HepG2 (cell line): ENCODE data around the gene CEP162. TPM values are rescaled to one million over a fixed set of nuclear protein-coding genes. Genes with fewer than 3 reads are reported as not detected.

Source experiments
- ATF4 ChIP-seq, 2 experiments: fragments of 450-650 bp in 1 of 2; sonication (generic) in 1 of 2; formaldehyde crosslinking; IDR thresholded peaks; 2 replicates each; pipeline versions ENCODE4 v1.5.0 to v1.8.0; 2020 to 2022; ENCODE audit warnings: mild to moderate bottlenecking in 1 of 2, missing genetic modification reagents in 1 of 2
- EEA1 ChIP-seq: sonication (generic); formaldehyde crosslinking; IDR thresholded peaks from 2 replicates; pipeline ENCODE4 v1.5.1; 2020; ENCODE audit warnings: mild to moderate bottlenecking, missing genetic modification reagents, borderline replicate concordance
- HIVEP1 ChIP-seq: sonication (generic); formaldehyde crosslinking; IDR thresholded peaks from 2 replicates; pipeline ENCODE4 v1.4.0; 2020; ENCODE audit warnings: mild to moderate bottlenecking, missing genetic modification reagents
- MAF1 ChIP-seq: sonication (generic); formaldehyde crosslinking; IDR thresholded peaks from 2 replicates; pipeline ENCODE4 v1.5.0; 2020; ENCODE audit warnings: missing genetic modification reagents, borderline replicate concordance
- MAFK ChIP-seq, 2 experiments: IDR thresholded peaks in 1 of 2; conservative IDR thresholded peaks in 1 of 2; 2 replicates each; pipeline ENCODE4 v1.6.1; 2011; ENCODE audit warnings: improper control_type of control experiment in 2 of 2, low read length in 2 of 2
- MED13 ChIP-seq: sonication (generic); formaldehyde crosslinking; IDR thresholded peaks from 2 replicates; pipeline ENCODE4 v1.5.0; 2020; ENCODE audit warnings: missing genetic modification reagents
- NCOA2 ChIP-seq: sonication (generic); formaldehyde crosslinking; IDR thresholded peaks from 2 replicates; pipeline ENCODE4 v1.8.0; 2022; ENCODE audit warnings: inconsistent platforms
- NCOA5 ChIP-seq: sonication (generic); formaldehyde crosslinking; IDR thresholded peaks from 2 replicates; pipeline ENCODE4 v1.4.0; 2020; ENCODE audit warnings: missing genetic modification reagents
- RBM22 ChIP-seq: fragments of 200-400 bp; formaldehyde crosslinking; optimal IDR thresholded peaks from 2 replicates; pipeline ENCODE3; 2017; ENCODE audit warnings: mild to moderate bottlenecking, low read length, moderate library complexity
- SMARCE1 ChIP-seq: fragments of 450-650 bp; IDR thresholded peaks from 2 replicates; pipeline ENCODE4 v1.6.1; 2017; ENCODE audit warnings: borderline replicate concordance
- ZKSCAN1 ChIP-seq: fragments of 150-350 bp; IDR thresholded peaks from 2 replicates; pipeline ENCODE4 v1.6.1; 2014; ENCODE audit warnings: low read length
- ZNF224 ChIP-seq: sonication (generic); formaldehyde crosslinking; IDR thresholded peaks from 2 replicates; pipeline ENCODE4 v1.5.0; 2020; ENCODE audit warnings: mild to moderate bottlenecking, missing genetic modification reagents
- ZNF333 ChIP-seq: sonication (generic); formaldehyde crosslinking; IDR thresholded peaks from 2 replicates; pipeline ENCODE4 v1.4.0; 2020; ENCODE audit warnings: mild to moderate bottlenecking, missing genetic modification reagents, borderline replicate concordance
- ZNF563 ChIP-seq: sonication (generic); formaldehyde crosslinking; IDR thresholded peaks from 2 replicates; pipeline ENCODE4 v1.8.0; 2022; ENCODE audit warnings: mild to moderate bottlenecking, moderate library complexity, missing genetic modification reagents
- polyA plus RNA-seq, 8 experiments: library from polyadenylated mRNA; depleted of rRNA in 3 of 8; stranded (reverse) in 7 of 8; unstranded in 1 of 8; fragments of >200 nt; fragmentation: Illumina TruSeq in 4 of 8; extraction: Trizol in 4 of 8; gene quantifications; 2 replicates each; pipeline versions ENCODE4 v1.2.1 to v1.2.3, GENCODE V29; 2011 to 2016; ENCODE audit warnings: low read depth in 4 of 8, missing spikeins in 1 of 8, mixed read lengths in 1 of 8; ENCODE audit not compliant: insufficient read depth in 1 of 8
- total RNA-seq, 5 experiments: library from RNA; depleted of rRNA; stranded (reverse); fragments of >200 nt; fragmentation: Illumina TruSeq; extraction: Trizol; gene quantifications; 2 replicates each; pipeline ENCODE4 v1.2.3, GENCODE V29; 2016; ENCODE audit warnings: low read depth in 1 of 5
- TF ChIP-seq, protein P1 (sequence below): sonication (generic); formaldehyde crosslinking; IDR thresholded peaks from 2 replicates; pipeline ENCODE4 v1.5.0; 2020; ENCODE audit warnings: mild to moderate bottlenecking, missing genetic modification reagents, borderline replicate concordance
- TF ChIP-seq, protein P2 (sequence below): sonication (generic); formaldehyde crosslinking; IDR thresholded peaks from 2 replicates; pipeline ENCODE4 v1.4.0; 2020; ENCODE audit warnings: missing genetic modification reagents, borderline replicate concordance
- TF ChIP-seq, protein P3 (sequence below): sonication (generic); formaldehyde crosslinking; IDR thresholded peaks from 2 replicates; pipeline ENCODE4 v1.8.0; 2022; ENCODE audit warnings: mild to moderate bottlenecking, missing genetic modification reagents, moderate library complexity

Gene CEP162
- total and polyA plus RNA-seq, 2 of the 13 experiments (the other 11 are each of a cell fraction or from before 2014, with no cell fraction given), result 0.50 to 7.9 TPM

- TF ChIP-seq, protein P1, sequence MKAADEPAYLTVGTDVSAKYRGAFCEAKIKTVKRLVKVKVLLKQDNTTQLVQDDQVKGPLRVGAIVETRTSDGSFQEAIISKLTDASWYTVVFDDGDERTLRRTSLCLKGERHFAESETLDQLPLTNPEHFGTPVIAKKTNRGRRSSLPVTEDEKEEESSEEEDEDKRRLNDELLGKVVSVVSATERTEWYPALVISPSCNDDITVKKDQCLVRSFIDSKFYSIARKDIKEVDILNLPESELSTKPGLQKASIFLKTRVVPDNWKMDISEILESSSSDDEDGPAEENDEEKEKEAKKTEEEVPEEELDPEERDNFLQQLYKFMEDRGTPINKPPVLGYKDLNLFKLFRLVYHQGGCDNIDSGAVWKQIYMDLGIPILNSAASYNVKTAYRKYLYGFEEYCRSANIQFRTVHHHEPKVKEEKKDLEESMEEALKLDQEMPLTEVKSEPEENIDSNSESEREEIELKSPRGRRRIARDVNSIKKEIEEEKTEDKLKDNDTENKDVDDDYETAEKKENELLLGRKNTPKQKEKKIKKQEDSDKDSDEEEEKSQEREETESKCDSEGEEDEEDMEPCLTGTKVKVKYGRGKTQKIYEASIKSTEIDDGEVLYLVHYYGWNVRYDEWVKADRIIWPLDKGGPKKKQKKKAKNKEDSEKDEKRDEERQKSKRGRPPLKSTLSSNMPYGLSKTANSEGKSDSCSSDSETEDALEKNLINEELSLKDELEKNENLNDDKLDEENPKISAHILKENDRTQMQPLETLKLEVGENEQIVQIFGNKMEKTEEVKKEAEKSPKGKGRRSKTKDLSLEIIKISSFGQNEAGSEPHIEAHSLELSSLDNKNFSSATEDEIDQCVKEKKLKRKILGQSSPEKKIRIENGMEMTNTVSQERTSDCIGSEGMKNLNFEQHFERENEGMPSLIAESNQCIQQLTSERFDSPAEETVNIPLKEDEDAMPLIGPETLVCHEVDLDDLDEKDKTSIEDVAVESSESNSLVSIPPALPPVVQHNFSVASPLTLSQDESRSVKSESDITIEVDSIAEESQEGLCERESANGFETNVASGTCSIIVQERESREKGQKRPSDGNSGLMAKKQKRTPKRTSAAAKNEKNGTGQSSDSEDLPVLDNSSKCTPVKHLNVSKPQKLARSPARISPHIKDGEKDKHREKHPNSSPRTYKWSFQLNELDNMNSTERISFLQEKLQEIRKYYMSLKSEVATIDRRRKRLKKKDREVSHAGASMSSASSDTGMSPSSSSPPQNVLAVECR (CRISPR knock-in tag), result peak; percentile 98
- TF ChIP-seq ZNF563 (CRISPR knock-in tag), result peak; percentile 25; the same call in 1 of the 2 replicates
- peak; percentile 60; the same call in 1 of the 2 replicates for TF ChIP-seq EEA1 (CRISPR knock-in tag)
- TF ChIP-seq MAF1 (CRISPR knock-in tag), result no peak
- TF ChIP-seq, protein P2, sequence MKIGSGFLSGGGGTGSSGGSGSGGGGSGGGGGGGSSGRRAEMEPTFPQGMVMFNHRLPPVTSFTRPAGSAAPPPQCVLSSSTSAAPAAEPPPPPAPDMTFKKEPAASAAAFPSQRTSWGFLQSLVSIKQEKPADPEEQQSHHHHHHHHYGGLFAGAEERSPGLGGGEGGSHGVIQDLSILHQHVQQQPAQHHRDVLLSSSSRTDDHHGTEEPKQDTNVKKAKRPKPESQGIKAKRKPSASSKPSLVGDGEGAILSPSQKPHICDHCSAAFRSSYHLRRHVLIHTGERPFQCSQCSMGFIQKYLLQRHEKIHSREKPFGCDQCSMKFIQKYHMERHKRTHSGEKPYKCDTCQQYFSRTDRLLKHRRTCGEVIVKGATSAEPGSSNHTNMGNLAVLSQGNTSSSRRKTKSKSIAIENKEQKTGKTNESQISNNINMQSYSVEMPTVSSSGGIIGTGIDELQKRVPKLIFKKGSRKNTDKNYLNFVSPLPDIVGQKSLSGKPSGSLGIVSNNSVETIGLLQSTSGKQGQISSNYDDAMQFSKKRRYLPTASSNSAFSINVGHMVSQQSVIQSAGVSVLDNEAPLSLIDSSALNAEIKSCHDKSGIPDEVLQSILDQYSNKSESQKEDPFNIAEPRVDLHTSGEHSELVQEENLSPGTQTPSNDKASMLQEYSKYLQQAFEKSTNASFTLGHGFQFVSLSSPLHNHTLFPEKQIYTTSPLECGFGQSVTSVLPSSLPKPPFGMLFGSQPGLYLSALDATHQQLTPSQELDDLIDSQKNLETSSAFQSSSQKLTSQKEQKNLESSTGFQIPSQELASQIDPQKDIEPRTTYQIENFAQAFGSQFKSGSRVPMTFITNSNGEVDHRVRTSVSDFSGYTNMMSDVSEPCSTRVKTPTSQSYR (CRISPR knock-in tag), result no peak
- no peak for TF ChIP-seq SMARCE1
- TF ChIP-seq RBM22, result peak; percentile 79
- no peak for TF ChIP-seq NCOA2 (CRISPR knock-in tag)
- TF ChIP-seq, protein P3, sequence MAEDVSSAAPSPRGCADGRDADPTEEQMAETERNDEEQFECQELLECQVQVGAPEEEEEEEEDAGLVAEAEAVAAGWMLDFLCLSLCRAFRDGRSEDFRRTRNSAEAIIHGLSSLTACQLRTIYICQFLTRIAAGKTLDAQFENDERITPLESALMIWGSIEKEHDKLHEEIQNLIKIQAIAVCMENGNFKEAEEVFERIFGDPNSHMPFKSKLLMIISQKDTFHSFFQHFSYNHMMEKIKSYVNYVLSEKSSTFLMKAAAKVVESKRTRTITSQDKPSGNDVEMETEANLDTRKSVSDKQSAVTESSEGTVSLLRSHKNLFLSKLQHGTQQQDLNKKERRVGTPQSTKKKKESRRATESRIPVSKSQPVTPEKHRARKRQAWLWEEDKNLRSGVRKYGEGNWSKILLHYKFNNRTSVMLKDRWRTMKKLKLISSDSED, result no peak
- TF ChIP-seq ZKSCAN1, result no peak
- TF ChIP-seq MED13 (CRISPR knock-in tag), result no peak
- TF ChIP-seq ZNF333 (CRISPR knock-in tag), result no peak
- TF ChIP-seq NCOA5 (CRISPR knock-in tag), result no peak
- TF ChIP-seq MAFK (conservative IDR thresholded peaks at IDR 0.05 in 1 of 2, IDR thresholded peaks at IDR 0.05 in 1 of 2; ENCODE audit: low read length in 2 of 2), result no peak
- 0 out of 2 replicates have a peak, but pooled peaks have one; percentile 61 for TF ChIP-seq ZNF224 (CRISPR knock-in tag)
- peak in 1 of 2 experiments; percentile 15; a peak in 1 of 4 replicates for TF ChIP-seq ATF4 (CRISPR knock-in tag; IDR thresholded peaks at IDR 0.05)
- TF ChIP-seq HIVEP1, result 0 out of 2 replicates have a peak, but pooled peaks have one; percentile 52
Measured at GRCh38 chr6:84227434-84228197, at the start of gene CEP162 (continued).
